GM18499 (cell line): ENCODE data around the gene ANXA2R.
A peak's percentile ranks its signal among the peaks of the same experiment; 100 is the strongest.

Experiments
- ATAC-seq: cut with Tn5 transposase; IDR thresholded peaks from one replicate; pipeline ENCODE4 v1.9.1; 2021; ENCODE audit warnings: moderate number of reproducible peaks; ENCODE audit not compliant: insufficient read depth, unreplicated experiment

ANXA2R gene

DNA sequence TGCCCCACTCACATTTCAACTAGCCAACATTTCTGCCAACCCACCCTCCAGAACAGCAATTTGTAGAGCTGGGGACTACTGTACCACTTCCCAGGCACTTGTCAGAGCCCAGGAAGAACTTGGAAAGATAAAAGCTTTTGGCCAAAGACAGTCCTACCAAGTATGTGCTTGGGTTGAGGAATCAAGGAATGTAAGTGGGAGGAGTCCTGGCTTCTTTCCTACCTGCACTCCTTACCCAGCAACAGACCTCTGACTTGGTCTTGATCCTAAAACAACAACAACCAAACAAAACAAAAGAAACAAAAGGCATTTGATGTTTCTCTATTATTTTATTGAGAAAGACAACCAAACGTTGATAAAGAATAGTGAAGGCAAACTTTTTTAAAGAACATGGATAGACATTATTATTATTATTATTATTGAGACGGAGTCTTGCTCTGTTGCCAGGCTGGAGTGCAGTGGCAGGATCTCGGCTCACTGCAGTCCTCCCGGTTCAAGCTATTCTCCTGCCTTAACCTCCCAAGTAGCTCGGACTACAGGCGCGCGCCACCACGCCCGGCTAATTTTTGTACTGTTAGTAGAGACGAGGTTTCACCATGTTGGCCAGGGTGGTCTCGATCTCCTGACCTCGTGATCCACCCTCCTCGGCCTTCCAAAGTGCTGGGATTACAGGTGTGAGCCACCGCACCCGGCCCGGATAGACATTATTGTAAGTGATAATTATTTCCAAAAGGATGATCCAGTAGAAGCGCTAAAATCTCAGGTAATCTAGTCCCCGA is 33.5 kb downstream of the ANXA2R start:
- ATAC-seq: no peak

DNA sequence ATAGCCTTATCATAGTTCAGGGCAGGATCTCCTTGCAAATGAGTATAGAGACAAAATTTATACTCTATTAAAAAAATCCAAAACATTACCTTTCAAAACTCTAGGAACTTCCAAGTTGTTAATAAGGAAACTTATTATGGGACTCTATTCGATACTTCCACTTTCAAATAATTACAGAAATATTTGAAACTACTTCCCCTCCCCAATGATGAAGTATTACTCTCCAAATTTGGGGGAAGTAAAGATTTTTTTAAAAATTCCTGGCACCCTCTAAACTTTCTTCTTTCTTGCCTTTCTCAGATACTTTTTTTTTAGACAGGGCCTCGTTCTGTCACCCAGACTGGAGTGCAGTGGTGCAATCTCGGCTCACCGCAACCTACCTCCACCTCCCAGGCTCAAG is 35.1 kb downstream of the ANXA2R start:
- ATAC-seq: no peak

DNA sequence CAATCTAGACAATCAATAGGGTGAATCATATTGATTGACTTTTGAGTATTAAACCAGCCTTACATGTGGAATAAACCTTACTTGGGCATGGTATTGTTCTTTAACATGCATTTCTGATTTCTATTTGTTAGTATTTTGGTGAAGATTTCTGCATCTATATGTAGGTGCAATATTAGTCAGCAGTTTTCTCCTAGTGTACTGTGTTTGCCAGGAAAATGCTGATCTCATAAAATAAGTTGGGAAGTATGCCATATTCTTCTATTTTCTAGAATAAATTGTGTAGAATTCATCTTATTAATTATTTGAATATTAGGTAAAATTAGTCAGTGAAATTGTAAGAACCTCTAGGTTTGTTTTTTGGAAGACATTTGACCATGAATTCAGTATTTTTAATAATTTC is 38.4 kb downstream of the ANXA2R start:
- ATAC-seq: no peak

DNA sequence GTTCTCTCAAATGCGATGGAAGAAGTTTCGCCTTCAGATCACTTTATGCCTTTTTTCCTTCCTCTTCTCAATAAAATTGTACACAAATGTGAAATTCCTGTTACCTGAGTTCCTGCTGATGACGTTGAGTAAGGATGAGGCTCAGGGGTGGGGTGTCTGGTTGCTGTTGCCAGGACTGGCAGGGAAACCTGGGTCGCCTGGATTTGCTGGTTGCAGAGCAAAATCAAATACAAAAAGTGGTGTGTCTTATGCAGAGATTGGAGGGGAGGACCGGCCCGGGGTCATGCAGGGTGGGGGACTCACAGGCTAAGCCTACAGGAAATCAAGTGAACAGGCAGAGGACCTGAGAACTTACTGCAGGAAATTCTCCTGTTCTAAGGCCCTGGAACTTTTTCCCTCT is 39.2 kb downstream of the ANXA2R start:
- no peak for ATAC-seq

DNA sequence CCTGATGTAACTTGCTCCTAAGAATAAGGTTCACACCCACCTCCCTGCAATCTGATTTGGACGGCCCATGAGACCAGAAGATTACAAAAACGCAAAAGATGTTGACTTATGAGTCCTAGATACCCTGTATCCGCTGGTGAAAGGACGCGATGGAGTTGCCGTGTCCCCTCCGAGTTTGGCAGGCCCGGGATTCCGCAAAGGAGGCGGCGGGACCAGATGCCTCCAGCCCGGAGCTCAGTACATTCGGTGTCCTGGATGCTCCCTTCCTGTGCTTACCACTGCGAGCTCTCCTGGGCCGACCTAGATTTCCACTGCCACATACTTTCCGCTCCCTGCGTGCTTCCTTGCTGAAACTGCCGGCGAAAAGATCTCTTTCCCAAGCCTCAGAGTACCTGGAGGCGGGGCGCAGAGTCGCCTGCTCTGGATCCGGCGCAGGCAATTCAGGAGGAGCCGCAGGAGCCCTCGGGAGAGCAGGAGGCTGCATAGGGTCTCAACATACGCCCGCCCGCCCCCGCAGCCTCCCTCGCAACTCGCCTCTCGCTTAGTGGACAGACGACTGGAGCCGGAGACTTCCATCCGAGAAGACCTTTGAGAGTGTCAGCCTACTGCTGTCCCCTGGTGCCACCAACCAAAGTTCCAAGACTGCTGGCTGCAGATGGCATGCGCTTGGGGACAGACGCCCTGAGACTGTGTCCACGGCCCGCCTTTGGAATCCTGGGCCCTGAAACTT is 39.8 kb downstream of the ANXA2R start:
- no peak for ATAC-seq

DNA sequence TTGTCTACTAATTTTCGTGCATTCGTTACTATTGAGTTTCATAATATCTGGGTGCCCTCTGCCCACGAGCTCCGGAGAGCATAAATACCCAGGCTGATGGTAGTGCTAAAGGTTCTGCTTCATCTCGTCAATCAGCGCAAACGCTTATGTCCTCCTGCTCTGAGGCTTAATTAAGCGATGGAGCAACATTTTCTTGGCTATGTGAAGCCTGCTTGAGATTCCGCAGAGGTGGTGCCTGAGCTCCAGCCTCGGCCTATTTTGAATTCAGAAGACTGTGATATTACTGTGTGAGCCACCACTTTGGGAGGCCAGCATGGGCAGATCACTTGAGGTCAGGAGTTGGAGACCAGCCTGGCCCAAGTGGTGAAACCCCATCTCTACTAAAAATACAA is 44.8 kb downstream of the ANXA2R start:
- ATAC-seq: no peak

DNA sequence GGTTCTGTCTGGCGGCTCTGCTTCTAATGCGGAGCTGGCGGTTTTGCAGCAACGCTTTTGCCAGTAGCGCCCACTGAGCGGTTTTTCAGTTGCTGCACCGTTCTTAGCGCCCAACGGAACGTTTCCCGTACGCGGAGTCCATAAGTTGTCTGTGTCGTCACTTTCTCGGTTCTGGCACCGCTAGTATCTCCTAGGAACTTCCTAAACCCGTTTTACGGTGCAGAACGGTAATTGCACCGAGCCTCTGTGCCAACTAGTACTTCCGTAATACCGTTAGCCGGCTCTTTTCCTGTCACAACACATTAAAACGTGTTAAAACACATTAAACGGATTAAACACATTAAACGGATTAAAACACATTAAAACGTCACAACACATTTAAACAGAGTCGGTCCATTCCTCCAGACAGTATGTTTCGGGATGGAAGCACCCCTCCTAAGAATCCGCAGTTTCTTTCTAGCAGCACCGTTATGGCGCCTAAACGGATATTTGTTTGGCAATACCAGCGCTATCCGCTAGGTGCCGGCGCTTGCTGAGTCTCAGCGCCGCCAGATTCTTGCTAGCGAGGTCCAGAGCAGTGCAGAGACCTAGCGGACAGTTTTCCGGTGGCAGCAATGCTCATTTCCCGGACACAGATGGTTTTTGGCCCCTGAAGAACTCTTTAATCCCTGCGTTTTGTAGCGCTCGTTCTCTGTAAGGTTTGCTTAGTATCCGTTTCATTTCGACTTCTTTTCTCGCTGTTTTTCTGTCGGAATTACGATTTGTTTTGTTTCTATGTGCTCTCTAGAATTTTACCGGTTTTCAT is 45.4 kb downstream of the ANXA2R start:
- ATAC-seq: peak; percentile 29

DNA sequence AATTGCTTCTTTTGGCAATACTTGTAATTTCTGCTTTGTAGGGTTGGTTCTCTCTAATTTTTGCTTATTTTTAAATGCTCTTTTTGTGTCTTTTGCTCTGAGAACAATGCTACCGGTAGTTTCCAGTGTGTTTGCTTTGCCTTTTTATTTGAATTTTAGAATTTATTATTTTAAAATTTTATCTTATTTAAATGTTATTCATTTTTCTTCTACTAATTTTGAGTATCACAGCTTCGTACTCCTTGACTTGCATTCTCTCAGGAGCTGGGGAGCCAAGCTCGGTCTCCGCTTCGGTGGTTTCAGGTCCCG is 45.9 kb downstream of the ANXA2R start:
- ATAC-seq: no peak

DNA sequence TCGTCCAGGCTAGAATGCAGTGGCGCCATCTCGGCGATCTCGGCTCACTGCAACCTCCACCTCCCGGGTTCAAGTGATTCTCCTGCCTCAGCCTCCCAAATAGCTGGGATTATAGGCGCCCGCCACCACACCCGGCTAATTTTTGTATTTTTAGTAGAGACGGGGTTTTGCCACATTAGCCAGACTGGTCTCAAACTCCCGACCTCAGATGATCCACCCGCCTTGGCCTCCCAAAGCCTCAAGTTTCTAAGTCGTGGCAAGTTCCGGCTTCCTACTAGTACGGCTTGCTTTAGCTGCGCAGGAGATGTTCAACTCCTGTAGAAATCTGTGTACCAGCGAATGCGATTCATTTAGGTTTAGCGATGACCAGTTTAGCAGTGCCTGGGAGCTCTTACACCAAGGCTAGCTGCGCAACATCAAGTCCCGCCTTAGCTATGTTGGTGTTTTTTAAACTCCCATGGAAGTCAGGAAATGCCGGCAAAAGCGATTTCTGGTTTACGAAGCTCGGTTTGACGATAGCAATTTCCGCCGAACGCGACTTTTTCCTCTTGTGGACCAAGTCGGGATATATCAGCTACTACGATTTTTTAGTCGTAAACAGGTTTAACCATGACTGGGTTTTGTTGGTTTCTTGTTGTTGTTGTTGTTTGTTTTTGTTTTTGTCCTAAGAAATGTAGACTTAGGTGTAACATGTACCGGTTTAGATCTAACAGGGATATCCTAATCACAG is 46.4 kb downstream of the ANXA2R start:
- no peak for ATAC-seq

DNA sequence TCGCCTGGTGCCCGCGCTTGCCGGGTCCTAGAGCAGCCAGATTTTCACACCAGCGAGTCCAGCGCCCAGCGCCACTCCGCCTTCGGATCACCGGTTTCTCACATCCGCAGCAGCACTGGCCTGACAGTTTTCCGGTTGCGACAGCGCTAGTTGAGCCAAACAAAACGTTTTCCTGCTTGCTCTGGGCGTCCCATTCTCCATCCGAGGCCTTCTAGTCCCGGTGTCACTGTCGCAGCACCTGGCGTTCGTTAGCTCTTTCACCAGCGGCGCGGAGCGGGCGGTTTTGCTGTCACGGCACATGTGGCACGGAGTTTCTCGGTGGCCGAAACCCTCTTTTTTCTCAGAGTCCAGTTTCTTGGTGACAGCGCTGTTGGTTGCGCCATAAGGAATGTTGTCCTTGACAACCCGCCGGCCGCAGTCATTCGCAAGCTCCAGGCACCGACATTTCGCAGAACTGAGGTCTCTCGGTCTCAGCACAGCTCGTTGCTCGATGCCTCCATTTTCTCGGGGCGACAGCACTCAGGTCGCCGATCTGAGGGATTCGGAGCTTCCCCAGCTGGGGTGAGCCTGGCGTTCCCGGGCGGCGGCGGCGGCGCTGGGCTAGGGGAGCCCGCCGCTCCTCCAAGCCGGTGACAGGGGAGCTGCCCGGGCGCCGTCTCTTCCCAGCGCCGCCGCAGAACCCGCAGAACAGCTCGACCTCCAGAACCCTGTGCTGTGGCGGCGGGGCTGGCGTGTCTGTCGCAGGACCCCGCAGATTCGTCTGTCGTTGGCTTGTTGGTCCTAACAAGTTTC is 47.8 kb downstream of the ANXA2R start:
- peak; percentile 28 for ATAC-seq

DNA sequence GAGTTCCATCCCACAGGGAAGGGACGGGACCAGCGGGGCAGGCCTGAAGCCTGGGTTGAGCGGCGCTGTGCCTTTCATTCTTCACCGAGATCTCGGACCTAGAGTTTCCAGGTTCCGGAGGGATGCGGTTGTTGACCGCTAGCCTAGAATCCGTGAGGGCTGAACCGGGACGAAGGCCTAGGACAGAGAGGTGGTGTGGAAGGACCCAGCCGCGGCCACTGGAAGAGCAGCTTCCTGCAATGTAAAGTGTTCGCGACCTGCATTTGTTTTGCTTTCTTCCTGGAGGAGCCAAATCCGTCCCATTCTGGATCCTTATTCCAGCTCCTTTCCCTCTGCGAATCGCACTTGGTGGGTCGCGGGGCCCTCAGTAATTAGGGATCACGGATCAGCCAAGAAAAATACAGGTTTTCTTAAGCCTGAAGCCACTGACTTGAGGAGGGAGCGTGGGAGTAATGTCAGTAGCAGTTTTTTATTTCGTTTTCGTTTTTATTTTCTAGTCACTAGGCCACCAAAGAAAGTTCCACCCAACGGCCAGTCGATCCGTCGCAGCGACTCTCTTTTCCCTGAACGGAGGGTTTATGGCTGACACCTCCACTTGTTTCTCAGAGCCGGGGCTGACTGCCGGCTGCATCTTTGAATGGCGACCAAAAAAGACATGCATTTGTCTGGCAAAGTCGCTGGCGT is 48.6 kb downstream of the ANXA2R start:
- ATAC-seq: peak; percentile 29

DNA sequence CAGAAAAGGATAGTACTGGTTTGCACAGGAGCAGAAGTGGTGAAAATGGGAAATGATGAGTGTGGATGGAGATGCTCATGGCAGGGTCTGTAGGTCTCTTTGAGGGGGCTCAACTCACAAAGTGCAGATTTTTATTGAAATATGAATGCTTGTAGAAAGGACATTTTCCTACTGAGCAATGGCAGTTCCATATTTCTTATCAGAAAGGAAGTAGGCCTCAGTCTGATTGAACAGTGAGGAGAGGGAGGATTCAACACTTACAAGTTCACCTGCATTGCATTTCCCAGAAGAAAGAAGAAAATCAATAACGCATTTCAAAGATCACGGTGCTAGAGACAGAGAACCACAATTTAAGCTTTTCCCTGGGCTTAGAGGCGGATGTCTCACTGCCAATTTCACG is 49.2 kb downstream of the ANXA2R start:
- ATAC-seq: no peak
